ENCODE results near the gene SORCS2. TPM values are rescaled to one million over a fixed set of nuclear protein-coding genes. Genes with fewer than 3 reads are reported as not detected.

SORCS2 gene
- total RNA-seq, 2 experiments from 2014 or later: 0.03 TPM; not detected in 1

- no peaks in the 10 kb centered on the region for H4K20me1 ChIP-seq (ENCODE audit: insufficient read depth, low read length)
- CTCF ChIA-PET (ENCODE audit: unreplicated experiment): no interaction called here
- H3K36me3 ChIP-seq (ENCODE audit: insufficient read depth, low read length): no peaks in the 10 kb centered on the region
- TF ChIP-seq EZH2phosphoT487 (IDR thresholded peaks at IDR 0.05; ENCODE audit: borderline replicate concordance, low read depth, low read length) (no peak), CTCF (conservative IDR thresholded peaks at IDR 0.05; ENCODE audit: low read length) (no peak)
- no TSS peak for BruUV-seq (replicated peaks)
- no peaks in the 10 kb centered on the region for H3K9me2 ChIP-seq (ENCODE audit: insufficient read depth, low read length)
- H3K27ac ChIP-seq (ENCODE audit: low read depth, low read length, poor library complexity, severe bottlenecking): no peak overlapping the region
- no peaks in the 10 kb centered on the region for H3K9me3 ChIP-seq (ENCODE audit: low read length)
- H3K4me2 ChIP-seq (ENCODE audit: low read length): no peak overlapping the region
- intact Hi-C loops (cut with micrococcal nuclease; ENCODE audit: unreplicated experiment): no loop called here
- H3K4me3 ChIP-seq (ENCODE audit: low read depth, low read length, poor library complexity, severe bottlenecking): no peak overlapping the region
- no peak for DNase-seq (ENCODE audit: low spot score)
- no peak overlapping the region for H2AFZ ChIP-seq (ENCODE audit: low read length)
- H3K4me1 ChIP-seq (ENCODE audit: insufficient read depth, low read length, poor library complexity, severe bottlenecking): peaks cover 2% of the 10 kb centered on the region
- POLR2A ChIA-PET: no interaction called here
- H3K79me2 ChIP-seq (ENCODE audit: insufficient read depth, low read depth, low read length): no peaks in the 10 kb centered on the region
Observed at GRCh38 chr4:7764466-7764865, 572.1 kb downstream of the SORCS2 start.

GRCh38 chr4:7765666-7766065, 573.3 kb downstream of the SORCS2 start:
- BruUV-seq (replicated peaks): no TSS peak
- Histone ChIP-seq H3K27ac (ENCODE audit: low read depth, low read length, poor library complexity, severe bottlenecking) (no peak overlapping the region), H4K20me1 (ENCODE audit: insufficient read depth, low read length) (no peaks in the 10 kb centered on the region), H3K4me1 (ENCODE audit: insufficient read depth, low read length, poor library complexity, severe bottlenecking) (no peaks in the 10 kb centered on the region), H3K4me2 (ENCODE audit: low read length) (no peak overlapping the region), H3K9me2 (ENCODE audit: insufficient read depth, low read length) (no peaks in the 10 kb centered on the region), H3K79me2 (ENCODE audit: insufficient read depth, low read depth, low read length) (no peaks in the 10 kb centered on the region), H3K9me3 (ENCODE audit: low read length) (no peaks in the 10 kb centered on the region), H2AFZ (ENCODE audit: low read length) (no peak overlapping the region), H3K36me3 (ENCODE audit: insufficient read depth, low read length) (no peaks in the 10 kb centered on the region), H3K4me3 (ENCODE audit: low read depth, low read length, poor library complexity, severe bottlenecking) (no peak overlapping the region)
- TF ChIP-seq EZH2phosphoT487 (IDR thresholded peaks at IDR 0.05; ENCODE audit: borderline replicate concordance, low read depth, low read length) (no peak), CTCF (conservative IDR thresholded peaks at IDR 0.05; ENCODE audit: low read length) (no peak)
- no peak for DNase-seq (ENCODE audit: low spot score)
- ChIA-PET POLR2A (interaction anchor here (1.1 kb wide), 1 partner anchor 12 kb away, joined by 3 read pairs; no protein-coding TSS in a partner anchor), CTCF (ENCODE audit: unreplicated experiment) (no interaction called here)
- intact Hi-C loops (cut with micrococcal nuclease; ENCODE audit: unreplicated experiment): no loop called here

- TF ChIP-seq CTCF (conservative IDR thresholded peaks at IDR 0.05; ENCODE audit: low read length): no peak
- CTCF ChIA-PET (ENCODE audit: unreplicated experiment): no interaction called here
Observed at GRCh38 chr4:7766086-7766485, 573.7 kb downstream of the SORCS2 start.

More at GRCh38 chr4:7766086-7766485, 573.7 kb downstream of the SORCS2 start:
- H3K4me1 ChIP-seq (ENCODE audit: insufficient read depth, low read length, poor library complexity, severe bottlenecking): no peaks in the 10 kb centered on the region
- no peak overlapping the region for H2AFZ ChIP-seq (ENCODE audit: low read length)
- H3K36me3 ChIP-seq (ENCODE audit: insufficient read depth, low read length): no peaks in the 10 kb centered on the region
- intact Hi-C loops (cut with micrococcal nuclease; ENCODE audit: unreplicated experiment): no loop called here
- no peaks in the 10 kb centered on the region for H3K79me2 ChIP-seq (ENCODE audit: insufficient read depth, low read depth, low read length)
- H3K9me2 ChIP-seq (ENCODE audit: insufficient read depth, low read length): no peaks in the 10 kb centered on the region
- H3K9me3 ChIP-seq (ENCODE audit: low read length): no peaks in the 10 kb centered on the region
- no peak overlapping the region for H3K4me3 ChIP-seq (ENCODE audit: low read depth, low read length, poor library complexity, severe bottlenecking)
- DNase-seq (ENCODE audit: low spot score): no peak
- POLR2A ChIA-PET: interaction anchor here (1.1 kb wide), 1 partner anchor 12 kb away, joined by 3 read pairs; no protein-coding TSS in a partner anchor
- no TSS peak for BruUV-seq (replicated peaks)
- no peak overlapping the region for H3K4me2 ChIP-seq (ENCODE audit: low read length)
- H4K20me1 ChIP-seq (ENCODE audit: insufficient read depth, low read length): no peaks in the 10 kb centered on the region
- no peak overlapping the region for H3K27ac ChIP-seq (ENCODE audit: low read depth, low read length, poor library complexity, severe bottlenecking)

All from OCI-LY7 (cell line).